Esophagus muscularis mucosa (tissue), 4 donors: ENCODE measurements around the gene AGO4.

Source experiments
- CTCF ChIP-seq, 3 experiments: fragments of 200-600 bp in 2 of 3; fragments of 450-650 bp in 1 of 3; sonication (generic) in 2 of 3; IDR thresholded peaks; one replicate each; pipeline ENCODE4 v1.5.1; 2017 to 2019; ENCODE audit warnings: antibody characterized with exemption in 3 of 3, mild to moderate bottlenecking in 2 of 3, moderate library complexity in 1 of 3
- EP300 ChIP-seq: sonication (generic); formaldehyde crosslinking; IDR thresholded peaks from one replicate; pipeline ENCODE4 v1.6.1; 2017; ENCODE audit warnings: antibody characterized with exemption
- POLR2A ChIP-seq: fragments of 450-650 bp; IDR thresholded peaks from one replicate; pipeline ENCODE4 v1.6.1; 2017; ENCODE audit warnings: antibody characterized with exemption, moderate library complexity, mild to moderate bottlenecking, low read depth
- POLR2AphosphoS5 ChIP-seq, 2 donors: sonication (generic); formaldehyde crosslinking; IDR thresholded peaks; one replicate each; pipeline ENCODE4 v1.6.1; 2017; ENCODE audit warnings: antibody characterized with exemption in 2 of 2

- TF ChIP-seq POLR2A (no peak), POLR2AphosphoS5 (IDR thresholded peaks at IDR 0.05) (no peak), CTCF (IDR thresholded peaks at IDR 0.05) (no peak), EP300 (no peak)
These were observed 1.6 kb downstream of the AGO4 start for GRCh38 chr1:35809114-35810095.
